K562 (cell line): Measurements from ENCODE around the gene CNPY4. TPM values are rescaled to one million over a fixed set of nuclear protein-coding genes. Genes with fewer than 3 reads are reported as not detected.

Experiments
- ARID4B ChIP-seq: sonication (generic); formaldehyde crosslinking; IDR thresholded peaks from 2 replicates; pipeline ENCODE4 v1.8.0; 2022; ENCODE audit warnings: mild to moderate bottlenecking, missing genetic modification reagents
- BRF2 ChIP-seq: IDR thresholded peaks from 3 replicates; pipeline ENCODE4 v1.6.1; 2011; ENCODE audit warnings: borderline replicate concordance, mild to moderate bottlenecking; ENCODE audit not compliant: insufficient read length, insufficient read depth
- EP400 ChIP-seq: fragments of 450-650 bp; IDR thresholded peaks from 2 replicates; pipeline ENCODE4 v1.6.1; 2017; ENCODE audit warnings: antibody characterized with exemption, mild to moderate bottlenecking, moderate library complexity
- ESRRB ChIP-seq: fragments of 250-450 bp; sonication (Bioruptor Pico); IDR thresholded peaks from 2 replicates; pipeline ENCODE4 v1.5.0; 2020; ENCODE audit warnings: mild to moderate bottlenecking, moderate library complexity, borderline replicate concordance
- ETS2 ChIP-seq: IDR thresholded peaks from 2 replicates; pipeline ENCODE4 v1.6.1; 2016; ENCODE audit warnings: borderline replicate concordance, missing genetic modification characterization, mild to moderate bottlenecking, moderate library complexity, missing compliant biosample characterization; ENCODE audit not compliant: poor library complexity, severe bottlenecking
- EWSR1 ChIP-seq: fragments of 450-650 bp; IDR thresholded peaks from 2 replicates; pipeline ENCODE4 v1.6.1; 2018; ENCODE audit warnings: borderline replicate concordance, mild to moderate bottlenecking, low read depth, moderate library complexity; ENCODE audit not compliant: partially characterized antibody
- FOXA1 ChIP-seq: fragments of 450-650 bp; IDR thresholded peaks from 2 replicates; pipeline ENCODE4 v1.6.1; 2016; ENCODE audit warnings: mild to moderate bottlenecking, borderline replicate concordance
- GABPA ChIP-seq: fragments of 200-800 bp; sonication (Bioruptor generic); conservative IDR thresholded peaks from 2 replicates; pipeline ENCODE4 v1.6.1; 2016; ENCODE audit warnings: low read depth, missing genetic modification characterization, missing compliant biosample characterization
- LARP7 ChIP-seq: fragments of 450-650 bp; IDR thresholded peaks from 2 replicates; pipeline ENCODE4 v1.6.1; 2016
- NFE2 ChIP-seq: IDR thresholded peaks from 2 replicates; pipeline ENCODE4 v1.6.1; 2014; ENCODE audit warnings: antibody characterized with exemption, low read depth
- PHF8 ChIP-seq: fragments of 200-600 bp; sonication (generic); IDR thresholded peaks from 2 replicates; pipeline ENCODE4 v1.6.1; 2012; ENCODE audit warnings: mixed run types, mild to moderate bottlenecking, inconsistent platforms, low read length, moderate library complexity, borderline replicate concordance
- RBM14 ChIP-seq: fragments of 200-400 bp; formaldehyde crosslinking; IDR thresholded peaks from 2 replicates; pipeline ENCODE4 v1.6.1; 2018; ENCODE audit warnings: low read depth, mild to moderate bottlenecking, low read length, moderate library complexity, borderline replicate concordance; ENCODE audit not compliant: insufficient read depth
- SIRT6 ChIP-seq: IDR thresholded peaks from one replicate; pipeline ENCODE4 v1.6.1; 2012; ENCODE audit warnings: low read depth, mild to moderate bottlenecking, control low read depth, inconsistent platforms, low read length, moderate library complexity
- SMARCE1 ChIP-seq: fragments of 450-650 bp; IDR thresholded peaks from 2 replicates; pipeline ENCODE4 v1.7.1; 2016; ENCODE audit warnings: mild to moderate bottlenecking
- SRSF9 ChIP-seq: fragments of 200-400 bp; formaldehyde crosslinking; IDR thresholded peaks from 2 replicates; pipeline ENCODE4 v1.6.1; 2017; ENCODE audit warnings: low read depth, low read length, borderline replicate concordance
- ZNF121 ChIP-seq: sonication (generic); formaldehyde crosslinking; conservative IDR thresholded peaks from 2 replicates; pipeline ENCODE4 v1.8.0; 2022; ENCODE audit warnings: missing genetic modification reagents
- ZNF280A ChIP-seq: fragments of 450-650 bp; IDR thresholded peaks from 2 replicates; pipeline ENCODE4 v1.6.1; 2018; ENCODE audit warnings: mild to moderate bottlenecking, low read depth; ENCODE audit not compliant: partially characterized antibody
- ZNF316 ChIP-seq: fragments of 450-650 bp; IDR thresholded peaks from 2 replicates; pipeline ENCODE4 v1.6.1; 2016
- ZNF384 ChIP-seq: IDR thresholded peaks from 2 replicates; pipeline ENCODE4 v1.6.1; 2012; ENCODE audit warnings: low read depth, low read length, improper control_type of control experiment
- ZNF586 ChIP-seq: fragments of 450-650 bp; formaldehyde crosslinking; conservative IDR thresholded peaks from 2 replicates; pipeline ENCODE4 v1.4.0; 2020; ENCODE audit warnings: mild to moderate bottlenecking, moderate library complexity
- ZNF79 ChIP-seq: fragments of 250-450 bp; sonication (Bioruptor Pico); IDR thresholded peaks from 2 replicates; pipeline ENCODE4 v1.4.0; 2020; ENCODE audit warnings: low read depth, mild to moderate bottlenecking, moderate library complexity
- polyA plus RNA-seq, 8 experiments: library from polyadenylated mRNA; depleted of rRNA in 4 of 8; stranded (reverse) in 5 of 8; unstranded in 3 of 8; fragments of >200 nt; fragmentation: Nextera tagmentation in 2 of 8; fragmentation: Illumina TruSeq in 1 of 8; extraction: Ambion mirVana in 2 of 8; extraction: Trizol in 1 of 8; gene quantifications; 2 replicates each; pipeline versions ENCODE4 v1.2.1 to v1.2.3, GENCODE V29; 2011 to 2014; ENCODE audit warnings: inconsistent platforms in 1 of 8, missing spikeins in 1 of 8
- total RNA-seq, 7 experiments: library from RNA; depleted of rRNA in 6 of 7; stranded (reverse); fragments of >200 nt in 6 of 7; fragmentation: Illumina TruSeq in 2 of 7; extraction: Trizol in 2 of 7; gene quantifications; 2 replicates each; pipeline versions ENCODE4 v1.2.1 to v1.2.3, GENCODE V29; 2011 to 2021; ENCODE audit warnings: low replicate concordance in 1 of 7

Gene CNPY4
- total and polyA plus RNA-seq, 9 of the 15 experiments (the other 6 are each of a cell fraction or from before 2014, with no cell fraction given): 1.9 to 11.2 (median 7.0) TPM

GRCh38 chr7:100158229-100159098, 39.0 kb downstream of the CNPY4 start, which contains the start of gene TRAPPC14 (continued):
- TF ChIP-seq ESRRB: no peak
- TF ChIP-seq ETS2 (tag): no peak
- TF ChIP-seq RBM14: no peak
- TF ChIP-seq PHF8: peak; percentile 80; the same call in 1 of the 2 replicates
- no peak for TF ChIP-seq BRF2
- TF ChIP-seq EP400: peak; percentile 75
- no peak for TF ChIP-seq ZNF121 (CRISPR knock-in tag)
- TF ChIP-seq SMARCE1: peak; percentile 11; the same call in 1 of the 2 replicates
- TF ChIP-seq ZNF384: no peak
- TF ChIP-seq SRSF9: no peak
- peak; percentile 93 for TF ChIP-seq ZNF316
- no peak for TF ChIP-seq ZNF586 (CRISPR knock-in tag)
- peak; percentile 97 for TF ChIP-seq GABPA
- no peak for TF ChIP-seq ZNF280A
- TF ChIP-seq EWSR1: no peak
- peak; percentile 41 for TF ChIP-seq NFE2
- no peak for TF ChIP-seq SIRT6
- no peak for TF ChIP-seq FOXA1
- no peak for TF ChIP-seq ZNF79 (CRISPR knock-in tag)
- TF ChIP-seq LARP7: 0 out of 2 replicates have a peak, but pooled peaks have one; percentile 59
- peak; percentile 88 for TF ChIP-seq ARID4B (CRISPR knock-in tag)
